NCI-H2196 (cell line): ENCODE results near the gene BACE2.
"Not testable (repeated sequence)": the region's sequence is repeated elsewhere in the genome, so short reads cannot be mapped to it uniquely, and the experiment has no call there.

Source experiments
- DNase-seq: peaks from one replicate; lab custom pipeline; 2025; ENCODE audit not compliant: unreplicated experiment; lab: John Stamatoyannopoulos, UW

The BACE2 gene

GRCh38 chr21:41182547-41182946, 14.6 kb downstream of the BACE2 start:
- DNase-seq: no peak

GRCh38 chr21:41183575-41183974, 15.6 kb downstream of the BACE2 start:
- DNase-seq: no peak

GRCh38 chr21:41185802-41186201, 17.8 kb downstream of the BACE2 start:
- no peak for DNase-seq

GRCh38 chr21:41186755-41187536, 19.0 kb downstream of the BACE2 start:
- peak; percentile 58 for DNase-seq

- DNase-seq: no peak
Measured at GRCh38 chr21:41187537-41188025, 19.6 kb downstream of the BACE2 start.

- no peak for DNase-seq
Measured at GRCh38 chr21:41188486-41189149, 20.7 kb downstream of the BACE2 start.

- DNase-seq: no peak
Measured at GRCh38 chr21:41189150-41189745, 21.3 kb downstream of the BACE2 start.

- DNase-seq: not testable (repeated sequence)
Measured at GRCh38 chr21:41192552-41192951, 24.6 kb downstream of the BACE2 start.

- DNase-seq: no peak
Measured at GRCh38 chr21:41195311-41195710, 27.4 kb downstream of the BACE2 start.

GRCh38 chr21:41196993-41197392, 29.0 kb downstream of the BACE2 start:
- DNase-seq: no peak

GRCh38 chr21:41197582-41197981, 29.6 kb downstream of the BACE2 start:
- no peak for DNase-seq

- not testable (repeated sequence) for DNase-seq
Measured at GRCh38 chr21:41198647-41199046, 30.7 kb downstream of the BACE2 start.

GRCh38 chr21:41199123-41199522, 31.2 kb downstream of the BACE2 start:
- DNase-seq: no peak

GRCh38 chr21:41199588-41199987, 31.6 kb downstream of the BACE2 start:
- no peak for DNase-seq

GRCh38 chr21:41201385-41201784, 33.4 kb downstream of the BACE2 start:
- no peak for DNase-seq

- DNase-seq: no peak
Measured at GRCh38 chr21:41204736-41205135, 36.8 kb downstream of the BACE2 start.

GRCh38 chr21:41207401-41208375, 39.7 kb downstream of the BACE2 start:
- peak; percentile 34 for DNase-seq

- no peak for DNase-seq
Measured at GRCh38 chr21:41208376-41208763, 40.4 kb downstream of the BACE2 start.

- no peak for DNase-seq
Measured at GRCh38 chr21:41209016-41209619, 41.2 kb downstream of the BACE2 start.

GRCh38 chr21:41210426-41211059, 42.6 kb downstream of the BACE2 start:
- no peak for DNase-seq
